Camera-type eye (tissue), 1 donor: ENCODE measurements around the gene ART3. TPM values are rescaled to one million over a fixed set of nuclear protein-coding genes. Genes with fewer than 3 reads are reported as not detected.

ENCODE experiments used
- total RNA-seq: library from RNA; depleted of rRNA; stranded (reverse); fragments of >200 nt; gene quantifications from one replicate; pipeline ENCODE4 v1.2.3, GENCODE V29; 2014

The ART3 gene
- total RNA-seq, result 9.7 TPM

DNA sequence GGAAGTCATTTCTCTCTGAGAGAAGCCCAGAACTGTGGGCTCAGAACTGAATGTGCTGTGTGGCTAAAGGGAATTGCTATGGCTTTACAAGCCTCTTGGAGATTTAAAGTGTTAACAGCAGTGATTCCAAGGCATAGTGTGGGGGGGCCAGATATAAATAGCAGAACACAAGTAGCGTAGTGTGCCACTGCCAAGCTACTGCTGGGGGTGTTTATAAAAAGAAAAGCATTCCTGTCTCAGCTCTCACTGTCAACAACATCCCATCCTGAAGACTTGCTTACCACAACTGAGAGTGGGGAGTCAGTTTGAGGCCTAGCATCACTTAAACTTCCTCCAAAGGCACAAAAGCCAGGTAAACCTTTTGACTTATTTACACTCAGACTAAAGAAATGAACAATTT, at the start of gene ART3:
Gene ART3 (plus strand): TSS at position 242 of the 400 bp plus-strand sequence. CDS start 1,181 bp downstream, outside the sequence.

DNA sequence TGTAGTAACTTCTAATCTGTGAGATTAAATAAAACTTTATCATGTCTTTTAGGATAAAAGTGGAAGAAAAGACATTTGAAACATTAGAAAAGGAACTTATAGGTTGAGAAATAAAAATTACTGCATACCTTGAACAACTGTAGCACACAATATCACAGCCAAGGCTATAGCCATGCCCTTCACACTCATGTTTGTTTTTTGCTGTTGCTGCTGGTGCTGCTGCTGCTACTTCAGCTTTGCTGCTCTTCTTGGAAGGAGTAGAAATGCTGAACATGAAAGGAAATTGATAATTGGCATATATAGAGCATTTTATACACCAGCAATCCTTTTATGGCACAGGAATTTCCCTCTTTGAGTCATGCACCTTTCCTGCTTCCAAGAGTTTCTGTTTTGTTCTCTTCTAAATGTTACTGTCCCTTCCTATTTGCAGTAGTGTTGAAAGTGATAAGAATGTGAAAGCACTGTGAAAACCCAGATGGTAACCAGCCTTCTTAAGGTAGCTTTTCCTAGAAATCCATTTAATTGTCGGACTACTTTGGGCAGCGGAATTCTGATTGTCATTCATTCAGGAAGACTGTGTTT, 38.6 kb upstream of the ART3 start, which contains the start of gene CXCL11:
Gene CXCL11 (minus strand): TSS at position 272 of the 582 bp plus-strand sequence. CDS start 83 bp downstream, at position 189.

GRCh38 chr4:76148142-76148865, 73.8 kb downstream of the ART3 start, which contains the start of gene NUP54:
NUP54 (minus strand) TSS chr4:76148397; CDS start chr4:76148374, 23 bp downstream.

Other genes with a start within 250 kb of the ART3 start
- gene PPEF2, start 172.3 kb upstream of the ART3 start, total RNA-seq, result 12.3 TPM
- 44.2 TPM for gene NAAA, start 133.7 kb upstream of the ART3 start, total RNA-seq
- 46.4 TPM for gene SDAD1, start 83.8 kb upstream of the ART3 start, total RNA-seq
- gene CXCL9, start 67.2 kb upstream of the ART3 start, total RNA-seq, result not detected
- gene CXCL10, start 51.2 kb upstream of the ART3 start, total RNA-seq, result 1.4 TPM
- gene CXCL11, start 38.6 kb upstream of the ART3 start, total RNA-seq, result not detected
- gene NUP54, start 73.7 kb downstream of the ART3 start, total RNA-seq, result 102 TPM
- 378 TPM for gene SCARB2, start 139.1 kb downstream of the ART3 start, total RNA-seq
- 6.7 TPM for gene FAM47E, start 177.0 kb downstream of the ART3 start, total RNA-seq
- gene STBD1, start 232.0 kb downstream of the ART3 start, total RNA-seq, result 6.3 TPM